Right cardiac atrium (tissue), 5 donors: Measurements from ENCODE around the gene SOCS7. TPM values are rescaled to one million over a fixed set of nuclear protein-coding genes. Genes with fewer than 3 reads are reported as not detected.

ENCODE experiments used
- ATAC-seq, 2 donors: fragments of 200-7000 bp; cut with Tn5 transposase; one replicate each; pipeline versions ENCODE4 v1.8.0 to v1.9.1; 2020; ENCODE audit warnings: moderate library complexity in 2 of 2, mild to moderate bottlenecking in 1 of 2
- DNase-seq, 3 donors: peaks; one replicate each; pipeline ENCODE4 v3.0.0-alpha.2; 2020
- H3K27ac ChIP-seq: one replicate; pipeline ENCODE4 v1.5.1; 2013; ENCODE audit warnings: mild to moderate bottlenecking, low read length, control low read depth, moderate library complexity
- H3K27me3 ChIP-seq: one replicate; pipeline ENCODE4 v1.6.1; 2013; ENCODE audit not compliant: control insufficient read depth, insufficient read depth
- H3K4me1 ChIP-seq: one replicate; pipeline ENCODE4 v1.6.1; 2013; ENCODE audit warnings: low read length; ENCODE audit not compliant: control insufficient read depth, insufficient read depth
- H3K4me3 ChIP-seq: one replicate; pipeline ENCODE4 v1.5.1; 2013; ENCODE audit warnings: low read length, control low read depth
- H3K9me3 ChIP-seq: one replicate; pipeline ENCODE4 v1.6.1; 2013; ENCODE audit warnings: low read length; ENCODE audit not compliant: control insufficient read depth
- WGBS: extraction: QIAGEN DNeasy Blood & Tissue Kit; methylation state at CpG from one replicate; pipeline ENCODE4 v1.1.7; 2013; 5-methylcytosine and 5-hydroxymethylcytosine counted together
- intact Hi-C, 4 donors: fragments of 100-400 bp; cut with DNase I; formaldehyde crosslinking; loops; one replicate each; pipeline versions ENCODE4 v1.11.0 to v1.14.0; 2022 to 2023
- polyA plus RNA-seq: library from polyadenylated mRNA; stranded (reverse); fragments of 200-250 nt; gene quantifications from one replicate; pipeline ENCODE4 v1.2.3, GENCODE V29; 2013
- total RNA-seq, 4 donors: library from RNA; stranded (reverse); fragmentation: NEBNext Ultra II Directional; extraction: Animal tissue kit (Norgen Biotek cat#: 25700); gene quantifications; one replicate each; pipeline ENCODE4 v1.2.1, GENCODE V29; 2021
- donor health status: healthy with polysubstance abuse.
- donor health status: DM: no; HTN: yes; CAD: no.
- donor health status: DM: no; HTN: no; CAD: no.
- donor health status: DM: no; HTN: yes; CAD: no; lungs with severe emphysema.
- donor health status: DM: yes; HTN: yes; CAD: no.

SOCS7 gene
- total and polyA plus RNA-seq, 5 donors: 7.4 to 16.4 (median 14.5) TPM

DNA sequence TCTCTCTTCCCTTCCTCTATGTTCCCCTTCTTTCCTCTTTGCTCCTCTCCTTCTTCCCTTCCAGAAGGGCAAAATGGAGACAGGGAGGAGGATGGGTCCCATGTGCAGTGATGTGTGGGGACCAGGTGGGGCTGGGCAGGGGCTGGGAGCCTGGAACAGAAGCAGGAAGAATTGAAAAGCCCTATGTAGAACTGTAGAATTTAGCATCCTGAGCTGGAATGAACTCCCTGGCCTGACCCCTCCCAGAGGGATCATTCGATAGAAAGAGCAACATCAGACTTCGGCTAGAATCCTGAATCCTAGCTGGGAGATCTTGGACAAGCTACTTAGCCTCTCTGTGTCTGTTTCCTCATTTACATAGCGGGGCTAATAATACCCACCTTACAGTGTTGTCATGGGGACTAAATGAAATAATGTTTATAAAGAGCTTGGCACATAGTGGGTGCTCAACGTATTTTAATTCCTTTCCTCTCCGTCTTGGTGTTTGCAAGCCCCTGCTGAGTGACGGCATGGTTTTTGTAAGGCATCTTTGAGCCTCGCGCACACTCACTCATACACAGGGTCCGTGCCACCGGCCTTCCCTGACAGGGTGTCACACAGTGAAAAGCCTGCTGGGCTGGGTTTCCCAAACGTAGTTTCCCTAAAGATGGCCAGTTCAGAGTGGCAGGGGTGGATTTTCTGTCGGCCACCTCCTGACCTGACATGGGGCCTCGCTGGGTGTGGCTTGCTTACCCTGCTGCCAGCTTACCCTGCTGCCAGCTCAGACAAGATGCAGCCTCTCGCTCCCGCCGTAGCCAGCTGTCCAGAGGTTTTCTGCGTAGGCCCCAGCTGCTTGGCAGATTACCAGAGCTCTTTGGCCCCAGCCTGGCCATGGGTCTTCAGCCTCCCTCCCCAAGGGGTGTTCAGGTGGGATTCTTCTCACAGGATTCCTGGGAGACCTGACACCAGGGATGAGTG, 70.5 kb downstream of the SOCS7 start:
- WGBS: 51% methylated on average over 17 of the region's 17 CpGs
- intact Hi-C loops: loop anchor here in 1 of 4 donors (5.0 to 10.0 kb wide), 2 partner anchors 65 to 243 kb away; no protein-coding TSS in a partner anchor
- H3K4me3 ChIP-seq: no peak overlapping the region
- peak overlapping the region; percentile 73 for H3K27ac ChIP-seq
- no peaks in the 10 kb centered on the region for H3K9me3 ChIP-seq
- no peaks in the 10 kb centered on the region for H3K27me3 ChIP-seq
- ATAC-seq (no peak), DNase-seq (peak in 2 of 3 donors; percentile 64 to 70)
- peaks cover 9% of the 10 kb centered on the region for H3K4me1 ChIP-seq

DNA sequence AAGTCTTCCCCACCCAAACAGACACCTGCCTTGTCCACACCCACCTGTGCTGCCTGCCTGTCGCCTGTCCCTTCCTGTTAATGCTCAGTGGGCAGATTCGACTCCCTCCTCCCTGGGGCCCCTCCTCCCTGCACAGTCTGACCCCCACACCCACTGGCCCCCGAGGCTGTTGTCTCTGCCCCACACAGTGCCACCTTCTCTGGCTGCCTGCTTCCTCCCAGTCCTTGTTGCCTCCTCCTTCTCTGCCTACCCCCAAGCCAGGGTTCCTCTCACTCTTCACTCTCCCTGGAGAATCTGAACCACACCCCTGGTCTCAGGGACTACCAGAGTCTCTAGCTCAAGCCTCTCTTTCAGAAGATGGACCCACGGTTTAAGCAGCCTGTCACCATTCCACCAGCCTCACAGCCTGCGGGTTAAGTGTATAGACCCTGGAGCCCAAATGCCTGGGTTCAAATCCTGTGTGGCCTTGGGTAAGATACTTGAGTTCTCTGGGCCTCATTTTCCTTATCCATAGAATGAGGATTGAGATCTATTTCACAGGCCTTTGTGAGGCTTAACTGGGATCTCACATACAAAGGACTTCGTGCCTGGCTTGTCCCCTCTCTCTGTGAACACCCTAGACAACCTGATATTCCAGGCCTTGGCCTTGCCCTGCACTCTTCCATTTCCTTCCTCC, 72.8 kb downstream of the SOCS7 start:
- H3K4me1 ChIP-seq: peaks cover 12% of the 10 kb centered on the region
- intact Hi-C loops: loop anchor here in 1 of 4 donors (5.0 to 10.0 kb wide), 2 partner anchors 63 to 240 kb away; no protein-coding TSS in a partner anchor

DNA sequence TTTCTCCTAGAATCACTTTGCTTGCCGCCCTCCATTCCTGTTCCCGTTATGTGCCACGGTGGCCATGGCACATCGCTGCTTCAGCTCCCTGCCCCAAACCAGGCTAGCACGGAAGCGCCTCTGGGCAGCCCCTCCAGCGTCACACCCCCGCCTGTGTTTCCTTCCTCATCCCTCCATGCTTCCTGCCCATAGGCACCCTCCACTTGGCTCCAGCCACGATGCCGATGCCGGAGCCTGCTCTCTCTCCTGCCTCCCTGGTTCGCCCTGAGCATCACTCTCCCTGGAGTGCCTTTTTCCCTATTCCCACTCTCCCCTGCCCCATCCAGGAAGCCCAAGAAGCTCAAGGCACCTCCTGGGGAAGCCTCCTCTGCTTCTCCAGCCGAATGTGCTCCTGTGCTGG, 73.4 kb downstream of the SOCS7 start:
- peaks cover 13% of the 10 kb centered on the region for H3K4me1 ChIP-seq
- H3K4me3 ChIP-seq: no peak overlapping the region
- intact Hi-C loops: loop anchor here in 1 of 4 donors (10.0 kb wide), 1 partner anchor 240 kb away; no protein-coding TSS in a partner anchor
- H3K27ac ChIP-seq: peak overlapping the region; percentile 9
- WGBS: 57% methylated on average over 13 of the region's 13 CpGs
- ATAC-seq (no peak), DNase-seq (peak in 1 of 3 donors; percentile 56)
- no peaks in the 10 kb centered on the region for H3K27me3 ChIP-seq
- H3K9me3 ChIP-seq: no peaks in the 10 kb centered on the region

More for the DNA sequence above, 72.8 kb downstream of the SOCS7 start:
- DNase-seq (no peak), ATAC-seq (no peak)
- Histone ChIP-seq H3K27me3 (no peaks in the 10 kb centered on the region), H3K4me3 (no peak overlapping the region), H3K27ac (peak overlapping the region; percentile 9), H3K9me3 (no peaks in the 10 kb centered on the region)
- 69% methylated on average over 6 of the region's 6 CpGs for WGBS

DNA sequence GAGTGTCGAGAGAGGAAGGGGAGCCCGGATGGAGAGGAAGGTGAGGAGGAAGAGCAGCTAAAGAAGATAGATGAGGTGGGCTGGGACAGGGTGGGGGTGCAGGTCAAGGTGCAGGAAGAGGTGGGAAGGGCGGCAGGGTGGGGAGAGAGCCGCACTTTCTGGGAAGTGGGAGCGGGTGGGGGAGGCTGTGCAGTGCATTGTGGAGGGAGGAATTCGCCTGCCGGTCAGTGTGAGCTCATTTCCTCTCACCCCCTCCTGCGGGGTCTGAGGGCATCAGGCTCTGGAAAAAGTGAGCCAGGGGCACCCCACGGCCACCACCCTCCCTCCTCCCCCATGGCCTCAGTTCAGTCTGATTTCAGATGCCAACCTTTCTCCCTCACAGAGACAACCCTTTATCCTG, 74.1 kb downstream of the SOCS7 start:
- DNase-seq (peak in 2 of 3 donors; percentile 67 to 79), ATAC-seq (peak; percentile 23 to 64)
- Histone ChIP-seq H3K4me3 (no peak overlapping the region), H3K27me3 (no peaks in the 10 kb centered on the region), H3K4me1 (peaks cover 15% of the 10 kb centered on the region), H3K9me3 (no peaks in the 10 kb centered on the region), H3K27ac (peak overlapping the region; percentile 41)
- intact Hi-C loops: loop anchor here in 1 of 4 donors (10.0 kb wide), 1 partner anchor 239 kb away; no protein-coding TSS in a partner anchor
- WGBS: 49% methylated on average over 9 of the region's 9 CpGs

DNA sequence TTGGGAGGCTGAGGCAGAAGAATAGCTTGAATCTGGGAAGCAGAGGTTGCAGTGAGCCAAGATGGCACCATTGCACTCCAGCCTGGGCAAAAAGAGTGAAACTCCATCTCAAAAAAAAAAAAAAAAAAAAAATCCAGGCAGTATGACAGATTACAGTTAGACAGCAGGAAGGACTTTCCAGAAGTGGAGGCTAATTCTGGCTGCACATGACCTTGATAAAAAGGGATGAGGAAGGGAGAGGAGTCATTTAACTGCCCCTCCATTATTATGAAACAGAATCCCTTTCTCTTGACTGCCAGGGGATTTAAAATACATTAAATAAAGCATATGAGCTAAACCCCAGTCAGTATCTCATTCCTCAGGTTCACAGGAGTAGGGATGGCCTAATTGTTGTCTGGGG, 74.8 kb downstream of the SOCS7 start:
- Histone ChIP-seq H3K9me3 (no peaks in the 10 kb centered on the region), H3K4me3 (no peak overlapping the region), H3K27me3 (no peaks in the 10 kb centered on the region), H3K27ac (peak overlapping the region; percentile 3), H3K4me1 (peaks cover 14% of the 10 kb centered on the region)
- peak in 1 of 3 donors; percentile 2 for DNase-seq
- intact Hi-C loops: loop anchor here in 1 of 4 donors (10.0 kb wide), 1 partner anchor 238 kb away; no protein-coding TSS in a partner anchor
- no peak for ATAC-seq

DNA sequence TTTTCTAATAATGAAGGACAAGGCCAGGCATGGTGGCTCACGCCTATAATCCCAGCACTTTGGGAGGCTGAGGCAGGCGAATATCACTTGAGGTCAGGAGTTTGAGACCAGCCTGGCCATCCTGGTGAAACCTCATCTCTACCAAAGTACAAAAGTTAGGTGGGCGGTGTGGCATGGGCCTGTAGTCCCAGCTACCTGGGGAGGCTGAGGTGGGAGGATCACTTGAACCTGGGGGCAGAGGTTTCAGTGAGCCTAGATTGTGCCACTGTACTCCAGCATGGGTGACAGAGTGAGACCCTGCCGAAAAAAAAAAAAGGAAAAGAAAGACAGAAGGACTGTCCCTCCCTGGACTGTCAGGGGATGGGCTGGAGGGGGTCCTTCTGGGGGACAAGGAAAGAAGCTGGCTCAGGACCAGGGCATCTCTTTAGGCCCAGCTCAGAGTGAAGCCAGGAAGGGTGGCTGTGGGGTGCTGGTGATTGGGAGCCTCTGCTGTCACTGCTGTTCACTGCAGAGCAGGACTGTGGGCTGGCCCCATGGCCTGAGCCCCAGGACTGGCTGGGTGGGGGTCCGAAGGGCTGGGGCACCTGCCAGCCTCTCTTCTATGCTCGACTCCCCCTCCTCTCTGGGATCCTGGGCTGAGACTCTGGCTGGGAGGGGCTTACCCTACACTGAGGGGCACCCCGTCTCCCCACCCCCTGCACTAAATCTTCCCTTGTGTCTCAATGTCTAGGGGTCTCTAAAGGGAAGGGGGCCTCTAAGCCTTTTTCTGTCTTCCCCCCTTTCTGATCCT, 75.7 kb downstream of the SOCS7 start:
- 63% methylated on average over 7 of the region's 7 CpGs for WGBS
- peaks cover 14% of the 10 kb centered on the region for H3K4me1 ChIP-seq
- DNase-seq: peak in 1 of 3 donors; percentile 61
- H3K9me3 ChIP-seq: no peaks in the 10 kb centered on the region
- no peak for ATAC-seq
- peak overlapping the region; percentile 90 for H3K4me3 ChIP-seq
- H3K27me3 ChIP-seq: no peaks in the 10 kb centered on the region
- peak overlapping the region; percentile 90 for H3K27ac ChIP-seq
- intact Hi-C loops: loop anchor here in 1 of 4 donors (10.0 kb wide), 1 partner anchor 237 kb away; no protein-coding TSS in a partner anchor

DNA sequence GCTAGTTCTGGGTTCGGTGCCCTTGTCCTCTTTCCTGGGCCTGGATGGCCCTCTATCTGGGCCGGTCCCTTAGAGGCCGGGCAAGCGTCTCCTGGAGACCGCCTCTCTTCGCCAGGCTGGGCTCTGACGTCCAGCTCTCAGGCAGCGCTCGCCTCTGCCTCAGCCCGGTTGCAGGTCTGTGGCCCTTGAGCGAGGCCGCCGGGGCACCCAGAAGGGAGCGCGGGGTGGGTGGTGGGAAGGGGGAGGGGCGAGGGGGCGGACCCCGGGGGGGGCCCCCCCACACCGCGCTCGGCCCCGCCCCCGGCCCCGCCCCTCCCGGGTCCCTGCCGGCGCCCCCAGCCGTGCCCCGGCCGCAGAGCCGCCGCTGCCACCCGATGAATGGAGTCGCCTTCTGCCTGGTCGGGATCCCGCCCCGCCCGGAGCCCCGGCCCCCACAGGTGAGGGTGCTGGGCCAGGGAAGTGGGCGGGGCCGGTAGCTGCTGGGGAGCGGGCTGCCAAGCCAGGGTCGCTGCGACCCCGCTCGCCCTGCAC, 76.5 kb downstream of the SOCS7 start, which contains the start of gene ARHGAP23:
Gene ARHGAP23, plus strand, starts transcription at position 353 of the 531 bp plus-strand sequence. Its CDS starts 22 bp downstream, at position 375.
- no peaks in the 10 kb centered on the region for H3K9me3 ChIP-seq
- ATAC-seq (peak; percentile 58 to 64), DNase-seq (peak; percentile 78 to 90 (median 89))
- under 1% methylated on average over 46 of the region's 46 CpGs for WGBS
- H3K4me3 ChIP-seq: peak within 1 kb of the TSS; percentile 90
- peak within 1 kb of the TSS; percentile 90 for H3K27ac ChIP-seq
- peaks cover 14% of the 10 kb centered on the region for H3K4me1 ChIP-seq
- intact Hi-C loops: loop anchor here in 1 of 4 donors (10.0 kb wide), 1 partner anchor 237 kb away; no protein-coding TSS in a partner anchor
- H3K27me3 ChIP-seq: no peaks in the 10 kb centered on the region

DNA sequence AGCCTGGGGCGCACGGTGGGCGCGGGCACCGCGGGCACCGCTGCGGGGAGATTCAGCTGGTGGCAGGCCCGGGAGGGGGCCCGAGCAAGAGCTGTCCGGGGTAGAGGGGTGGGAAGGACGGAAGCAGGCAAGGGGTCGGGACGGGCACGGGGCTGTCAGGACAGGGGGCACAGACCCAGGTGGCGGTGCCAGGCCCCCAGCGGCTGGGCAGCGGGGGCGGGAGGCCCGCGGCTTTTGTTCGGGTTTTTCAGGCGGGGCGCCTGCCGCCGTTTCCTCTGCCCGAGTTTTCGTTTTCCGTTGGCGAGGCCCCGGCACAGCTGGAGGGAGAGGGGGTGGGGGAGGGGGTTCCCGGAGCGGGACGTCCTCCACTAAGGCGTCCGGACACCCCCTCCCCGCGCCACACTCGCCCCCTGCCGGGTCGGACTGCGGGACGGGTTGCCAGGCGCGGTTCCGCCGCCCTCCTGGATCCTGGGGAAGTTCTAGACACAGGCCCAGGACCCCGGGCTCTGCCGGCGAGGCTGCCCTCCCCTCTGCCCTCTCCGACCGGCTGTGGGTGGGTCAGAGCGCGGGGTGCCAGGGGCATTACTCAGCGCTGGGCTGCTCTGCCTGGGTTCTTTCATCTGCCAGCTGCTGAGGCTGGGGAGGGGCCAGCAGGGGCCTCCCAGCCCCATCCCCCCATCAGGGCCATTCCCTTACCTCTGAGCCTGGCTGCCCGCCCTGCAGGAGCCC, 77.2 kb downstream of the SOCS7 start:
- H3K9me3 ChIP-seq: no peaks in the 10 kb centered on the region
- peaks cover 14% of the 10 kb centered on the region for H3K4me1 ChIP-seq
- intact Hi-C loops: loop anchor here in 1 of 4 donors (10.0 kb wide), 1 partner anchor 236 kb away; no protein-coding TSS in a partner anchor
- peak; percentile 60 to 67 for ATAC-seq
- H3K27me3 ChIP-seq: no peaks in the 10 kb centered on the region
- DNase-seq: peak; percentile 71 to 86 (median 85)
- 2% methylated on average over 56 of the region's 56 CpGs for WGBS
- H3K27ac ChIP-seq: peak overlapping the region; percentile 79
- peak overlapping the region; percentile 90 for H3K4me3 ChIP-seq

DNA sequence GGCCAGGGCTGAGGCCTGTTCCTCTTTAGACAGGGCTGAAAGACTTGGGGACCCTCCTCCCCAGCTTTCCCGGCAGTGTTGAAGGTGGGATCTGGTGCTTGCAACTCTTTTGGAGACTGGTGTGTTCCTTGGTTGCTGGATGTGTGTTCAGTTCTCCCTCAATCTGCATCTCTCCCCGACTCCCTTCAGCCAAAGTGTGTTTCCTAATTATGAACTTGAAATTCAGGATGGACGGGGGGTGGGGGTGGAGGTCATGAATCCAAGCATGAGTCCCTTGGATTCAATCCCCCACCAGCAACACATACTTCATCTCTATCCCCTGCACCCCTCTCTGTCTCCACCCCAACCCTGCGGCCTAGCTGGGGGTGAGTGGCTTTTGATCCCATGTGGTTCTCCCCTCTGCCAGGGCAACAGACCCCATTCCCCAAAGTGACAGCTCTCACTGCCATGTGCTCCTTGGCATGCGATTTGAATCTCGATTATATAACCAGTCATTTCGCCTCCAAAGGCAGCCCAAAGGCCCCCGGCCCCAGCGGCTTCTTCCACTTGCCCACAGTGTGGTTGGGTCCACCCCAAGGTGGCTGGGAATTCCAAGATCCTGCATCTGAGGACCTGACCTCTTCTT, 77.9 kb downstream of the SOCS7 start:
- no peak for ATAC-seq
- Histone ChIP-seq H3K4me1 (peaks cover 14% of the 10 kb centered on the region), H3K27ac (peak overlapping the region; percentile 79), H3K4me3 (peak overlapping the region; percentile 90), H3K27me3 (no peaks in the 10 kb centered on the region), H3K9me3 (no peaks in the 10 kb centered on the region)
- peak in 1 of 3 donors; percentile 38 for DNase-seq
- intact Hi-C loops: loop anchor here in 1 of 4 donors (5.0 to 10.0 kb wide), 2 partner anchors 48 to 235 kb away; no protein-coding TSS in a partner anchor
- 46% methylated on average over 9 of the region's 9 CpGs for WGBS
